Measurements from ENCODE around the gene GFM1. TPM values are rescaled to one million over a fixed set of nuclear protein-coding genes. Genes with fewer than 3 reads are reported as not detected.

The GFM1 gene
- total and polyA plus RNA-seq, 2 donors (not counting 3 experiments of a cell fraction or from before 2014, with no cell fraction given): 14.9 to 68.6 TPM

GRCh38 chr3:158642474-158643210 is 1.7 kb upstream of the GFM1 start:
- CTCF ChIA-PET: interaction anchor here (1.1 kb wide), 1 partner anchor 116 kb away, joined by 3 read pairs; no protein-coding TSS in a partner anchor
- no peak for TF ChIP-seq FOS (IDR thresholded peaks at IDR 0.05; ENCODE audit: borderline replicate concordance, insufficient read depth, low read length)
- no peak for TF ChIP-seq JUN (IDR thresholded peaks at IDR 0.05; ENCODE audit: borderline replicate concordance, insufficient read depth, insufficient read length, low read depth)
- TF ChIP-seq EZH2 (IDR thresholded peaks at IDR 0.05; ENCODE audit: borderline replicate concordance, low read depth, low read length, severe bottlenecking): no peak
- TF ChIP-seq POLR2AphosphoS5 (IDR thresholded peaks at IDR 0.05; ENCODE audit: insufficient read depth, low read depth, low read length): no peak
- no peak for TF ChIP-seq POLR2A (IDR thresholded peaks at IDR 0.05; ENCODE audit: low read depth, low read length)
- no peak for TF ChIP-seq CTCF (IDR thresholded peaks at IDR 0.05; ENCODE audit: extremely low read depth in 1 of 2, insufficient read depth in 1 of 2, low read depth in 1 of 2, low read length in 2 of 2)
- H3K4me2 ChIP-seq (ENCODE audit: insufficient read depth, low read length): no peak overlapping the region
- peaks cover 2 to 8% of the 10 kb centered on the region in 2 experiments for H3K36me3 ChIP-seq (ENCODE audit: control insufficient read depth in 2 of 2, extremely low read depth in 1 of 2, insufficient read depth in 2 of 2, low read length in 2 of 2)
- H3K79me2 ChIP-seq (ENCODE audit: control insufficient read depth, insufficient read depth, low read length): peaks cover 27% of the 10 kb centered on the region
- dilution Hi-C loops (cut with MboI; ENCODE audit: extremely low pct_ligation_motif_present, low sequenced_read_pairs): no loop called here
- no peaks in the 10 kb centered on the region for H3K9me1 ChIP-seq (replicated peaks; ENCODE audit: control insufficient read depth, extremely low read depth, insufficient read depth, low read length)
- no peak overlapping the region for H3K4me3 ChIP-seq (replicated peaks in 1 of 3; ENCODE audit: insufficient read depth in 1 of 3, low read depth in 1 of 3, low read length in 3 of 3)
- H4K20me1 ChIP-seq (replicated peaks; ENCODE audit: control insufficient read depth, extremely low read depth, insufficient read depth, low read length): no peaks in the 10 kb centered on the region
- POLR2A ChIA-PET: no interaction called here
- BruUV-seq (replicated peaks): no TSS peak
- DNase-seq (ENCODE audit: low read depth, low spot score) (no peak), FAIRE-seq (no peak)
- H2AFZ ChIP-seq (ENCODE audit: low read depth, low read length): no peak overlapping the region
- peaks cover 8% of the 10 kb centered on the region for H3K4me1 ChIP-seq (ENCODE audit: control insufficient read depth, extremely low read depth, insufficient read depth, low read length)
- H3K27me3 ChIP-seq (ENCODE audit: control insufficient read depth in 2 of 2, insufficient read depth in 2 of 2, low read length in 2 of 2): no peaks in the 10 kb centered on the region
- intact Hi-C loops (cut with micrococcal nuclease): loop anchor here (5.0 to 10.0 kb wide), 2 partner anchors 105 to 538 kb away; partner anchors contain the start of gene SHOX2
- H3K9me3 ChIP-seq (replicated peaks; ENCODE audit: control insufficient read depth, insufficient read depth, low read length): no peaks in the 10 kb centered on the region
- no peak overlapping the region for H3K27ac ChIP-seq (ENCODE audit: insufficient read depth, low read depth, low read length)
- no peak overlapping the region for H3K9ac ChIP-seq (replicated peaks; ENCODE audit: extremely low read depth, insufficient read depth, low read length)

Data from endothelial cell of umbilical vein (primary cell).